Common myeloid progenitor, CD34-positive (primary cell): ENCODE measurements around the gene MSLN.

Experiments
- CTCF ChIA-PET: fragments of 350-600 bp; sonication (Branson Sonifier 250); formaldehyde crosslinking; loops from one replicate; lab custom pipeline; 2021; ENCODE audit warnings: antibody characterized with exemption; lab: Charles Lee
- POLR2A ChIA-PET: fragments of 350-600 bp; sonication (Branson Sonifier 250); formaldehyde crosslinking; loops from one replicate; lab custom pipeline; 2021; ENCODE audit warnings: antibody characterized with exemption; lab: Charles Lee
- DNase-seq, 3 donors: peaks; one replicate each; pipeline versions ENCODE4 v3.0.0 to v3.0.0-alpha.2; 2013
- H3K27ac ChIP-seq, 2 experiments: 1 replicate in 1 of 2; 2 replicates in 1 of 2; pipeline ENCODE4 v1.7.0; 2013; ENCODE audit warnings: inconsistent platforms in 2 of 2, low read length in 2 of 2, mild to moderate bottlenecking in 2 of 2, low read depth in 1 of 2, moderate library complexity in 1 of 2; ENCODE audit not compliant: severe bottlenecking in 2 of 2, insufficient read depth in 1 of 2, poor library complexity in 1 of 2
- H3K27me3 ChIP-seq, 5 experiments: replicated peaks in 2 of 5; 1 replicate in 3 of 5; 2 replicates in 2 of 5; pipeline versions ENCODE4 v1.6.1 to v1.7.0; 2013; ENCODE audit warnings: low read length in 4 of 5, mild to moderate bottlenecking in 2 of 5, moderate library complexity in 2 of 5, inconsistent platforms in 1 of 5; ENCODE audit not compliant: insufficient read depth in 5 of 5, control insufficient read depth in 4 of 5
- H3K36me3 ChIP-seq, 4 experiments: 1 replicate in 2 of 4; 2 replicates in 2 of 4; pipeline versions ENCODE4 v1.6.1 to v1.7.0; 2013; ENCODE audit warnings: low read length in 3 of 4, control low read depth in 1 of 4, mild to moderate bottlenecking in 1 of 4; ENCODE audit not compliant: control insufficient read depth in 4 of 4, insufficient read depth in 4 of 4
- H3K4me1 ChIP-seq, 4 experiments: 1 replicate in 3 of 4; 2 replicates in 1 of 4; pipeline versions ENCODE4 v1.6.1 to v1.7.1; 2013; ENCODE audit warnings: low read length in 3 of 4, mild to moderate bottlenecking in 3 of 4, control low read depth in 1 of 4, inconsistent platforms in 1 of 4, moderate library complexity in 1 of 4; ENCODE audit not compliant: control insufficient read depth in 4 of 4, insufficient read depth in 4 of 4; ENCODE audit errors: control extremely low read depth in 1 of 4
- H3K4me3 ChIP-seq, 7 experiments: 1 replicate in 4 of 7; 2 replicates in 3 of 7; pipeline versions ENCODE4 v1.5.1 to v1.7.0; 2013; ENCODE audit warnings: mild to moderate bottlenecking in 7 of 7, low read length in 6 of 7, moderate library complexity in 6 of 7, inconsistent platforms in 2 of 7, low read depth in 2 of 7, control low read depth in 1 of 7; ENCODE audit not compliant: insufficient read depth in 4 of 7, control insufficient read depth in 1 of 7; ENCODE audit errors: extremely low read depth in 1 of 7
- H3K9me3 ChIP-seq, 5 experiments: 1 replicate in 4 of 5; 2 replicates in 1 of 5; pipeline versions ENCODE4 v1.6.1 to v1.7.1; 2013; ENCODE audit warnings: low read length in 4 of 5, mild to moderate bottlenecking in 2 of 5, inconsistent platforms in 1 of 5, low read depth in 1 of 5, moderate library complexity in 1 of 5; ENCODE audit not compliant: control insufficient read depth in 4 of 5, insufficient read depth in 2 of 5; ENCODE audit errors: control extremely low read depth in 1 of 5
- WGBS: methylation state at CpG from one replicate; pipeline ENCODE4 v1.1.5; 2013; ENCODE audit not compliant: insufficient coverage; 5-methylcytosine and 5-hydroxymethylcytosine counted together

Gene MSLN

DNA sequence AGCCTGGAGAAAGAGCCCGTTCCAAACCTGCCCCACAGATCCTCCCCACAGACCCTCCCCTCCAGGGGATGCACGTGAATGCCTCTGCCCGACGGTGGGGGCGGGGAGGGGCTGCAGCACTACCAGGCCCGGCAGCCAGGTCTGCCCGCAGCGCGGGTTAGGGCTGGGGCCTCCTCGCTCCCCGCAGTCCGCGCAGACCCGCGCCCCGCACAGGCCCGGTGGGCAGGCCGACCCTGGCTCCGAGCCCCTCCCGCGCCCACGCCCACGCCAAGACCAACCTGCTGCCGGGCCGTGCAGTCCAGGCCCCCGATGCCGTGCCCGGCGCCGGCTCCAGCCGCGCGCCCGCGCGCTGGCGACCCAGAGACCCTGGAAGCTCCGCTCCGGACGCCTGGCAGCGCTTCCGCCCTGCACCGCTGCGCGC lies 27.5 kb downstream of the MSLN start, which contains the start of gene RPUSD1:
Gene RPUSD1, minus strand, starts transcription at position 404 of the 421 bp plus-strand sequence. CDS start 644 bp downstream, outside the sequence.
- DNase-seq: peak; percentile 29 to 77 (median 69)
- ChIA-PET POLR2A (no interaction called here), CTCF (interaction anchor here (1.0 to 8.1 kb wide), 6 partner anchors 40 to 76 kb away, joined by 3 to 104 read pairs (median 6); partner anchors contain the start of genes ANTKMT and METRN)
- WGBS: 0% methylated on average over 28 of the region's 45 CpGs
- Histone ChIP-seq H3K9me3 (no peaks in the 10 kb centered on the region), H3K4me3 (peak within 1 kb of the TSS; percentile 69 to 97 (median 84)), H3K4me1 (peaks cover 0 to 27% (median 22%) of the 10 kb centered on the region in 4 experiments), H3K27me3 (no peaks in the 10 kb centered on the region), H3K36me3 (peaks cover 5 to 55% (median 28%) of the 10 kb centered on the region in 4 experiments), H3K27ac (peak within 1 kb of the TSS; percentile 46 to 80)

DNA sequence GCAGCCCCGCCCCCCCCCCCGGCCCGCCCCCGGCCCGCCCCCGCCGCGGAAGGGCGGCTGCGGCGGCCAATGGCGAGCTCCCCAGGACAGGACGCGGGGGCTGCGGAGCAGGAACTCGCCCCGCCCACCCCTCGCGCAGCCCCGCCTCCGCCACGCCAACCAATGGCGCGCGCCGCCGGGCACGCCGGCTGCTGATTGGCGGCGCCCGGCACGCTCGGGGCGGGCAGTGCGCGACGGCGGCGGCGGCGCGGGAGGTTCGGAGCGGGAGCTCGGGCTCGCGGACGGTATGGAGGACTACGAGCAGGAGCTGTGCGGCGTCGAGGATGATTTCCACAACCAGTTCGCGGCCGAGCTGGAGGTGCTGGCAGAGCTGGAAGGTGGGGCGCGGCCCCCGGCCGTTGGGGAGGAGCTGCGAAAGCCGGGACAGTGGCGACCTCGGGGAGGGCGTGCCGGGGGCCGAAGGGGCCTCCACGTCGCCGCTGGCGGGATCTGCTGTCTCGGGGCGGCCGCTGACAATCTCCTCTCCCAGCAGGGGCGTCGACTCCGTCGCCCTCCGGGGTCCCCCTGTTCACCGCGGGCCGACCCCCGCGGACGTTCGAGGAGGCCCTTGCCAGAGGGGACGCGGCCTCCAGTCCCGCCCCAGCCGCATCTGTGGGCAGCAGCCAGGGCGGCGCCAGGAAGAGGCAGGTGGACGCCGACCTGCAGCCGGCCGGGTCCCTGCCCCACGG lies 28.0 kb downstream of the MSLN start, which contains the start of gene CHTF18:
Gene CHTF18, plus strand, starts transcription at position 222 of the 728 bp plus-strand sequence. Its CDS starts 65 bp downstream, at position 287.
- Histone ChIP-seq H3K27me3 (no peaks in the 10 kb centered on the region), H3K4me1 (peaks cover 0 to 27% (median 22%) of the 10 kb centered on the region in 4 experiments), H3K9me3 (no peaks in the 10 kb centered on the region), H3K36me3 (peaks cover 5 to 60% (median 31%) of the 10 kb centered on the region in 4 experiments), H3K4me3 (peak within 1 kb of the TSS; percentile 69 to 97 (median 84)), H3K27ac (peak within 1 kb of the TSS; percentile 46 to 80)
- ChIA-PET CTCF (interaction anchor here (1.0 to 8.1 kb wide), 5 partner anchors 41 to 77 kb away, joined by 3 to 104 read pairs (median 5); partner anchors contain the start of genes ANTKMT and METRN), POLR2A (interaction anchor here (0.6 kb wide), 1 partner anchor 66 kb away, joined by 6 read pairs; no protein-coding TSS in a partner anchor)
- DNase-seq: peak; percentile 89 to 96 (median 95)
- under 1% methylated on average over 79 of the region's 97 CpGs for WGBS

GRCh38 chr16:789191-789850 lies 28.8 kb downstream of the MSLN start:
- H3K36me3 ChIP-seq: peaks cover 5 to 66% (median 33%) of the 10 kb centered on the region in 4 experiments
- POLR2A ChIA-PET: no interaction called here
- peak overlapping the region in 1 of 2 experiments; percentile 61 for H3K27ac ChIP-seq
- CTCF ChIA-PET: interaction anchor here (1.9 to 8.1 kb wide), 2 partner anchors 70 to 78 kb away, joined by 5 to 104 read pairs; no protein-coding TSS in a partner anchor
- H3K27me3 ChIP-seq: no peaks in the 10 kb centered on the region
- H3K9me3 ChIP-seq: no peaks in the 10 kb centered on the region
- WGBS: 85% methylated on average over 19 of the region's 33 CpGs
- H3K4me3 ChIP-seq: peak overlapping the region in 6 of 7 experiments; percentile 66 to 86 (median 73)
- peaks cover 0 to 27% (median 22%) of the 10 kb centered on the region in 4 experiments for H3K4me1 ChIP-seq
- no peak for DNase-seq

DNA sequence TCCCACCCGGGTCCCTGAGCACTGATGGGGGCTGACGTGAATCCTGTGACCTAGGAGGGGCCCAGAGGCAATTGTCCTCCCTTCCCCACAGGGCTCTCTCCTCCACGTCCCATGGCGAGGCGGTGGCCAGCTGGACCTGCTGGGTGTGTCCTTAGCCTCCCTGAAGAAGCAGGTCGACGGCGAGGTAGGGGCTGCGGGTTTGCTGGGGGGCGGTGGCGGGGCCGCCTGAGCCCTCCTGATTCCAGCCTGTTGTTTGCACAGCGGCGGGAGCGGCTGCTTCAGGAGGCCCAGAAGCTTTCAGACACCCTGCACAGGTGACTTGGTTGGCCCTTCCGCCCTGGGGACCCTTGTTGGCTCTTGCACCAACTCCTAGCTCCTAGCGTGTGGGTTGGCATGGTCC lies 29.6 kb downstream of the MSLN start:
- H3K27me3 ChIP-seq: no peaks in the 10 kb centered on the region
- no peaks in the 10 kb centered on the region for H3K9me3 ChIP-seq
- ChIA-PET POLR2A (no interaction called here), CTCF (interaction anchor here (8.1 kb wide), 1 partner anchor 78 kb away, joined by 104 read pairs; no protein-coding TSS in a partner anchor)
- peaks cover 0 to 27% (median 22%) of the 10 kb centered on the region in 4 experiments for H3K4me1 ChIP-seq
- WGBS: 99% methylated on average over 17 of the region's 17 CpGs
- no peak overlapping the region for H3K27ac ChIP-seq
- H3K36me3 ChIP-seq: peaks cover 5 to 63% (median 34%) of the 10 kb centered on the region in 4 experiments
- no peak overlapping the region for H3K4me3 ChIP-seq
- DNase-seq: no peak

DNA sequence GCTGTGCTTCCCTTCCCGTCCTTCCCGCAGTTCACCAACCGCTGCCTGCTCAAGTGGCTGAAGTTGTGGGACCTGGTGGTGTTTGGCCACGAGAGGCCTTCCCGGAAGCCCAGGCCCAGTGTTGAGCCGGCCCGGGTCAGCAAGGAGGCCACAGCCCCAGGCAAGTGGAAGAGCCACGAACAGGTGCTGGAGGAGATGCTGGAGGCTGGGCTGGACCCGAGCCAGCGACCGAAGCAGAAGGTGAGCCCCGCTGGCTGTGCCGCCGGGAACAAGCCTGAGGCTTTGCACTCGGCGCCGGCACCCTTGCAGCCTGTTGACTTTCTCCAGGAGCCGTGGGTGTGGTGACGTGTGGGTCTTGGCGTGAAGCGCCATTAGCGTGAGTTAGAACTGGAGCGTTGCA lies 30.6 kb downstream of the MSLN start:
- ChIA-PET CTCF (no interaction called here), POLR2A (no interaction called here)
- Histone ChIP-seq H3K36me3 (peaks cover 5 to 58% (median 33%) of the 10 kb centered on the region in 4 experiments), H3K27me3 (no peaks in the 10 kb centered on the region), H3K9me3 (no peaks in the 10 kb centered on the region), H3K4me3 (no peak overlapping the region), H3K27ac (no peak overlapping the region), H3K4me1 (peaks cover 0 to 22% (median 21%) of the 10 kb centered on the region in 4 experiments)
- no peak for DNase-seq
- WGBS: 97% methylated on average over 23 of the region's 23 CpGs

GRCh38 chr16:792221-792995 lies 31.9 kb downstream of the MSLN start:
- no peaks in the 10 kb centered on the region for H3K9me3 ChIP-seq
- POLR2A ChIA-PET: no interaction called here
- no peak overlapping the region for H3K27ac ChIP-seq
- H3K4me1 ChIP-seq: peaks cover 0 to 17% (median 15%) of the 10 kb centered on the region in 4 experiments
- no peaks in the 10 kb centered on the region for H3K27me3 ChIP-seq
- H3K4me3 ChIP-seq: no peak overlapping the region
- peaks cover 5 to 60% (median 31%) of the 10 kb centered on the region in 4 experiments for H3K36me3 ChIP-seq
- DNase-seq: no peak
- CTCF ChIA-PET: no interaction called here
- WGBS: 95% methylated on average over 36 of the region's 46 CpGs
